Fibroblast of lung (primary cell): ENCODE results near the gene HSPA5. TPM values are rescaled to one million over a fixed set of nuclear protein-coding genes. Genes with fewer than 3 reads are reported as not detected.

ENCODE experiments used
- DNase-seq, 2 donors: peaks; one replicate each; pipeline versions ENCODE4 v3.0.0 to v3.0.0-alpha.2; 2010; ENCODE audit warnings: low read depth in 2 of 2
- H2AFZ ChIP-seq: 2 replicates; pipeline ENCODE4 v1.5.1; 2012; ENCODE audit warnings: low read length, control low read depth, inconsistent platforms
- H3K27ac ChIP-seq: 2 replicates; pipeline ENCODE4 v1.5.1; 2011; ENCODE audit warnings: low read length, control low read depth; ENCODE audit not compliant: insufficient read depth
- H3K27me3 ChIP-seq: 2 replicates; pipeline ENCODE4 v1.5.1; 2011; ENCODE audit warnings: mild to moderate bottlenecking, low read length; ENCODE audit not compliant: control insufficient read depth, insufficient read depth
- H3K36me3 ChIP-seq: 2 replicates; pipeline ENCODE4 v1.5.1; 2011; ENCODE audit warnings: low read length; ENCODE audit not compliant: control insufficient read depth, insufficient read depth
- H3K4me1 ChIP-seq: 2 replicates; pipeline ENCODE4 v1.5.1; 2011; ENCODE audit warnings: low read length; ENCODE audit not compliant: control insufficient read depth, insufficient read depth; ENCODE audit errors: extremely low read depth
- H3K4me2 ChIP-seq: 2 replicates; pipeline ENCODE4 v1.5.1; 2011; ENCODE audit warnings: low read length, control low read depth; ENCODE audit not compliant: insufficient read depth; ENCODE audit errors: extremely low read depth
- H3K4me3 ChIP-seq, 4 experiments: fragments of 200-600 bp in 1 of 4; sonication (generic) in 1 of 4; replicated peaks in 1 of 4; 2 replicates each; pipeline ENCODE4 v1.5.1; 2011 to 2016; ENCODE audit warnings: low read length in 4 of 4, low read depth in 3 of 4, mild to moderate bottlenecking in 3 of 4, control low read depth in 2 of 4, inconsistent platforms in 1 of 4, mixed read lengths in 1 of 4; ENCODE audit not compliant: insufficient read depth in 1 of 4; ENCODE audit errors: control extremely low read depth in 1 of 4
- H3K79me2 ChIP-seq: 2 replicates; pipeline ENCODE4 v1.5.1; 2012; ENCODE audit warnings: mild to moderate bottlenecking, low read length, inconsistent platforms; ENCODE audit not compliant: control insufficient read depth, insufficient read depth
- H3K9ac ChIP-seq: 2 replicates; pipeline ENCODE4 v1.5.1; 2011; ENCODE audit warnings: mild to moderate bottlenecking, low read length, control low read depth; ENCODE audit not compliant: insufficient read depth
- H3K9me3 ChIP-seq: 2 replicates; pipeline ENCODE4 v1.5.1; 2012; ENCODE audit warnings: low read depth, low read length; ENCODE audit not compliant: control insufficient read depth, insufficient read depth
- H4K20me1 ChIP-seq: 2 replicates; pipeline ENCODE4 v1.5.1; 2011; ENCODE audit warnings: low read length; ENCODE audit not compliant: control insufficient read depth, insufficient read depth; ENCODE audit errors: extremely low read depth
- EZH2 ChIP-seq: IDR thresholded peaks from 2 replicates; pipeline ENCODE4 v1.5.1; 2012; ENCODE audit warnings: low read length, control low read depth, mild to moderate bottlenecking; ENCODE audit errors: missing control alignments
- polyA plus RNA-seq, 2 donors: library from polyadenylated mRNA; depleted of rRNA in 1 of 2; stranded (reverse) in 1 of 2; unstranded in 1 of 2; fragments of >200 nt; gene quantifications; 2 replicates each; pipeline ENCODE4 v1.2.1, GENCODE V29; 2011 to 2012; ENCODE audit warnings: missing spikeins in 1 of 2
- total RNA-seq: library from RNA; depleted of rRNA; stranded (reverse); fragments of >200 nt; gene quantifications from 2 replicates; pipeline ENCODE4 v1.2.1, GENCODE V29; 2014
- TF ChIP-seq, protein P1 (sequence below), 2 donors: IDR thresholded peaks in 1 of 2; conservative IDR thresholded peaks in 1 of 2; 1 replicate in 1 of 2; 2 replicates in 1 of 2; pipeline ENCODE4 v1.5.1; 2011 to 2012; ENCODE audit warnings: low read length in 2 of 2, control low read depth in 1 of 2, inconsistent platforms in 1 of 2, low read depth in 1 of 2, mild to moderate bottlenecking in 1 of 2

Gene HSPA5
- total and polyA plus RNA-seq, 2 donors (not counting 1 experiment from before 2014, with no cell fraction given) = 339 to 482 TPM

DNA sequence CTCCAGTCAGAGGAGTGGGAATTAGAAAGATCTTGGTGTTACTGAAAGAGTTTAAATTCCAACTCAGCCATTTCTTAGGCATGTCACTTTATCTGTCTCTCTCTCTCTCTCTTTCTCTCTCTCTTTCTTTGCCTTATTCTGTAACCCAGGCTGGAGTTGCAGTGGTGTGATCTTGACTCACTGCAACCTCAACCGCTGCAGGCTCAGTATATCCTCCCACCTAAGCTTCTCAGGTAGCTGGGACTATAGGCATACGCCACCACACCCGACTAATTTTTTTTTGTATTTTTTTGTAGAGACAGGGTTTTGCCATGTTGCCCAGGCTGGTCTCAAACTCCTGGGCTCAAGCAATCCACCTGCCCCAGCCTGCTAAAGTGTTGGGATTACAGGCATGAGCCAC is 22.5 kb downstream of the HSPA5 start:
- H3K36me3 ChIP-seq = peaks cover 4% of the 10 kb centered on the region
- H3K4me1 ChIP-seq = no peaks in the 10 kb centered on the region
- H3K79me2 ChIP-seq = no peaks in the 10 kb centered on the region
- no peak overlapping the region for H3K27ac ChIP-seq
- H4K20me1 ChIP-seq = no peaks in the 10 kb centered on the region
- no peak overlapping the region for H3K9ac ChIP-seq
- no peaks in the 10 kb centered on the region for H3K9me3 ChIP-seq
- H3K27me3 ChIP-seq = no peaks in the 10 kb centered on the region
- H2AFZ ChIP-seq = no peak overlapping the region
- H3K4me3 ChIP-seq = no peak overlapping the region
- DNase-seq = no peak
- TF ChIP-seq EZH2 = no peak
- TF ChIP-seq, protein P1, sequence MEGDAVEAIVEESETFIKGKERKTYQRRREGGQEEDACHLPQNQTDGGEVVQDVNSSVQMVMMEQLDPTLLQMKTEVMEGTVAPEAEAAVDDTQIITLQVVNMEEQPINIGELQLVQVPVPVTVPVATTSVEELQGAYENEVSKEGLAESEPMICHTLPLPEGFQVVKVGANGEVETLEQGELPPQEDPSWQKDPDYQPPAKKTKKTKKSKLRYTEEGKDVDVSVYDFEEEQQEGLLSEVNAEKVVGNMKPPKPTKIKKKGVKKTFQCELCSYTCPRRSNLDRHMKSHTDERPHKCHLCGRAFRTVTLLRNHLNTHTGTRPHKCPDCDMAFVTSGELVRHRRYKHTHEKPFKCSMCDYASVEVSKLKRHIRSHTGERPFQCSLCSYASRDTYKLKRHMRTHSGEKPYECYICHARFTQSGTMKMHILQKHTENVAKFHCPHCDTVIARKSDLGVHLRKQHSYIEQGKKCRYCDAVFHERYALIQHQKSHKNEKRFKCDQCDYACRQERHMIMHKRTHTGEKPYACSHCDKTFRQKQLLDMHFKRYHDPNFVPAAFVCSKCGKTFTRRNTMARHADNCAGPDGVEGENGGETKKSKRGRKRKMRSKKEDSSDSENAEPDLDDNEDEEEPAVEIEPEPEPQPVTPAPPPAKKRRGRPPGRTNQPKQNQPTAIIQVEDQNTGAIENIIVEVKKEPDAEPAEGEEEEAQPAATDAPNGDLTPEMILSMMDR (conservative IDR thresholded peaks at IDR 0.05 in 1 of 2, IDR thresholded peaks at IDR 0.05 in 1 of 2; ENCODE audit: low read depth in 1 of 2, low read length in 2 of 2) = no peak
- no peak overlapping the region for H3K4me2 ChIP-seq

DNA sequence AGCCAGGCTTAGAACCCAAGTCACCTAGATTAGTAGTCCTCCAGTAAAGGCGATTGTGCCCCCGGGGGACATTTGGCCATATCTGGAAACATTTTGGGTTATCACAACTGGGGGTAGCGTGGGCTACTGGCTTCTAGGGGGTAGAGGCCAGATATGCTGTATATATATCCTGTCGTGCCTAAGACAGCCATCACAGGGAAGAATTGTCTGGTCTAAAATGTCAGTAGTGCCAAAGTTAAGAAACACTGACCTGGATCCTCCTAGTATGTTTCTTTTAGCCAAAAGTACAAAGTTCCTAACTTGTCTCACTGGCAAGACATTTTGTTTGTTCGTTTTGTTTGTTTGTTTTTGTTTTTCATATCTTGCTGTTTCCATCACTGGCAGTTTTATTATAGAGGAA is 27.0 kb downstream of the HSPA5 start:
- Histone ChIP-seq H3K79me2 (no peaks in the 10 kb centered on the region), H3K36me3 (peaks cover 2% of the 10 kb centered on the region), H3K9ac (no peak overlapping the region)

DNA sequence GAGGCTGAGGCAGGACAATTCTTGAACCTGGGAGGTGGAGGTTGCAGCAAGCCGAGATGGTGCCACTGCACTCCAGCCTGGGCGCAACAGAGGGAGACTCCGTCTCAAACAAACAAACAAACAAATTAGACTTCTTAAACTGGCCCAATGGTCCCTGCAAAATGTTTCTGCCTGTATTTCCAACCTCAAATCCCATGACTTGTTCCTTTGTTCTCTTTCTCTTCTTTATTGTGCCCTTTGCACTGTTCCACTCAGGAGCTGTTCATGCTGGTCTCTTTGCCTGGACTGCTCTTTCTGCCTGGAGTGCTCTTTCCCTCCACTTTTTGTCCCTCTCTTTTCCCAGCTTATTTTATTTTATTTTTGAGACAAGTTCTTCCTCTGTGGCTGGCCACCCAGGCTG is 36.7 kb downstream of the HSPA5 start:
- DNase-seq = no peak
- Histone ChIP-seq H4K20me1 (no peaks in the 10 kb centered on the region), H2AFZ (no peak overlapping the region), H3K4me2 (no peak overlapping the region), H3K4me3 (no peak overlapping the region), H3K36me3 (no peaks in the 10 kb centered on the region), H3K9me3 (no peaks in the 10 kb centered on the region), H3K4me1 (no peaks in the 10 kb centered on the region), H3K79me2 (no peaks in the 10 kb centered on the region), H3K27ac (no peak overlapping the region), H3K9ac (no peak overlapping the region), H3K27me3 (no peaks in the 10 kb centered on the region)
- TF ChIP-seq, protein P1 (conservative IDR thresholded peaks at IDR 0.05 in 1 of 2, IDR thresholded peaks at IDR 0.05 in 1 of 2; ENCODE audit: low read depth in 1 of 2, low read length in 2 of 2) = no peak
- TF ChIP-seq EZH2 = no peak

More for the DNA sequence above, 27.0 kb downstream of the HSPA5 start:
- no peak for DNase-seq
- Histone ChIP-seq H3K9me3 (no peaks in the 10 kb centered on the region), H2AFZ (no peak overlapping the region), H4K20me1 (no peaks in the 10 kb centered on the region), H3K4me1 (no peaks in the 10 kb centered on the region), H3K27me3 (no peaks in the 10 kb centered on the region), H3K4me3 (no peak overlapping the region), H3K4me2 (no peak overlapping the region), H3K27ac (no peak overlapping the region)
- TF ChIP-seq, protein P1 (conservative IDR thresholded peaks at IDR 0.05 in 1 of 2, IDR thresholded peaks at IDR 0.05 in 1 of 2; ENCODE audit: low read depth in 1 of 2, low read length in 2 of 2) = no peak
- TF ChIP-seq EZH2 = no peak
